ENCODE data around the gene ELMOD3. TPM values are rescaled to one million over a fixed set of nuclear protein-coding genes. Genes with fewer than 3 reads are reported as not detected.

Gene ELMOD3
- total and polyA plus RNA-seq, 2 experiments from 2014 or later, result 15.3 to 23.8 TPM

GRCh38 chr2:85439986-85440385, 85.4 kb downstream of the ELMOD3 start:
- Histone ChIP-seq H3K9me3 (ENCODE audit: low read depth) (no peaks in the 10 kb centered on the region), H3K79me2 (ENCODE audit: insufficient read depth) (no peaks in the 10 kb centered on the region), H3F3A (ENCODE audit: insufficient read depth) (peaks cover 14% of the 10 kb centered on the region; the same call in 1 of the 2 replicates), H4K20me1 (ENCODE audit: insufficient read depth) (no peaks in the 10 kb centered on the region), H3K9me2 (ENCODE audit: insufficient read depth) (no peaks in the 10 kb centered on the region), H3K4me1 (ENCODE audit: insufficient read depth) (peaks cover 19% of the 10 kb centered on the region), H3K36me3 (ENCODE audit: low read depth) (no peaks in the 10 kb centered on the region), H3K27ac (no peak overlapping the region), H3K4me2 (ENCODE audit: unreplicated experiment) (no peak overlapping the region), H3K27me3 (replicated peaks; ENCODE audit: insufficient read depth) (no peaks in the 10 kb centered on the region), H3K9ac (no peak overlapping the region), H3K4me3 (no peak overlapping the region), H2AFZ (no peak overlapping the region)
- DNase-seq, result no peak
- in situ Hi-C loops (cut with MboI), result no loop called here
- WGBS, 2 experiments (ENCODE audit: low coverage in 1 of 2, low lambda C conversion rate in 2 of 2, missing lambda C conversion rate in 2 of 2), result 81 to 84% methylated on average over 7 of the region's 7 CpGs
- TF ChIP-seq EZH2 (IDR thresholded peaks at IDR 0.05; ENCODE audit: insufficient read depth, poor library complexity, severe bottlenecking) (no peak), EZH2phosphoT487 (IDR thresholded peaks at IDR 0.05; ENCODE audit: insufficient read depth, low read depth) (no peak)

- no peaks in the 10 kb centered on the region for H4K20me1 ChIP-seq (ENCODE audit: insufficient read depth)
- peaks cover 27% of the 10 kb centered on the region for H3K4me1 ChIP-seq (ENCODE audit: insufficient read depth)
- H3K36me3 ChIP-seq (ENCODE audit: low read depth), result no peaks in the 10 kb centered on the region
- no peak overlapping the region for H3K4me3 ChIP-seq
- no peaks in the 10 kb centered on the region for H3K9me3 ChIP-seq (ENCODE audit: low read depth)
- WGBS, 2 experiments (ENCODE audit: low coverage in 1 of 2, low lambda C conversion rate in 2 of 2, missing lambda C conversion rate in 2 of 2), result 89 to 93% methylated on average over 5 of the region's 5 CpGs
- H3K4me2 ChIP-seq (ENCODE audit: unreplicated experiment), result no peak overlapping the region
- no peak overlapping the region for H3K27ac ChIP-seq
- H3K9me2 ChIP-seq (ENCODE audit: insufficient read depth), result no peaks in the 10 kb centered on the region
- no peak overlapping the region for H3K9ac ChIP-seq
- peaks cover 21% of the 10 kb centered on the region; the same call in 1 of the 2 replicates for H3F3A ChIP-seq (ENCODE audit: insufficient read depth)
- H2AFZ ChIP-seq, result no peak overlapping the region
- in situ Hi-C loops (cut with MboI), result no loop called here
- no peaks in the 10 kb centered on the region for H3K27me3 ChIP-seq (replicated peaks; ENCODE audit: insufficient read depth)
- TF ChIP-seq EZH2phosphoT487 (IDR thresholded peaks at IDR 0.05; ENCODE audit: insufficient read depth, low read depth) (no peak), EZH2 (IDR thresholded peaks at IDR 0.05; ENCODE audit: insufficient read depth, poor library complexity, severe bottlenecking) (no peak)
- H3K79me2 ChIP-seq (ENCODE audit: insufficient read depth), result no peaks in the 10 kb centered on the region
- no peak for DNase-seq
These were observed 86.2 kb downstream of the ELMOD3 start for GRCh38 chr2:85440729-85441128.

Small RNAs within 50 kb of the gene (small RNA-seq; reads per million reads assigned to genes)
- gene AC062037.1 (ENCODE audit: low read depth, low replicate concordance), result not detected
- gene AC062037.2 (ENCODE audit: low read depth, low replicate concordance), result not detected
- not detected for gene RF00019 (ENCODE audit: low read depth, low replicate concordance)
- not detected for gene RN7SL113P (ENCODE audit: low read depth, low replicate concordance)

Other genes with a start within 250 kb of the ELMOD3 start
- gene TCF7L1, start 221.4 kb upstream of the ELMOD3 start, total RNA-seq (2014; rRNA removed; shearing (Covaris generic)), result 0.38 and 0.65 TPM in 2 replicates
- 1.8 and 1.9 TPM in 2 replicates for gene TCF7L1, start 221.4 kb upstream of the ELMOD3 start, polyA plus RNA-seq (2016; fragmentation: Nextera tagmentation; extraction: Ambion mirVana)
- gene TGOLN2, start 26.8 kb upstream of the ELMOD3 start, total RNA-seq (2014; rRNA removed; shearing (Covaris generic)), result 96.8 and 125 TPM in 2 replicates
- gene TGOLN2, start 26.8 kb upstream of the ELMOD3 start, polyA plus RNA-seq (2016; fragmentation: Nextera tagmentation; extraction: Ambion mirVana), result 117 and 118 TPM in 2 replicates
- gene RETSAT, start 241 bp upstream of the ELMOD3 start, total RNA-seq (2014; rRNA removed; shearing (Covaris generic)), result 46.0 and 68.6 TPM in 2 replicates
- 15.6 and 20.4 TPM in 2 replicates for gene RETSAT, start 241 bp upstream of the ELMOD3 start, polyA plus RNA-seq (2016; fragmentation: Nextera tagmentation; extraction: Ambion mirVana)
- 223 and 249 TPM in 2 replicates for gene CAPG, start 55.6 kb downstream of the ELMOD3 start, total RNA-seq (2014; rRNA removed; shearing (Covaris generic))
- 346 and 384 TPM in 2 replicates for gene CAPG, start 55.6 kb downstream of the ELMOD3 start, polyA plus RNA-seq (2016; fragmentation: Nextera tagmentation; extraction: Ambion mirVana)
- gene SH2D6, start 63.9 kb downstream of the ELMOD3 start, total RNA-seq (2014; rRNA removed; shearing (Covaris generic)), result not detected in 2 replicates
- 0.31 TPM in 1 of 2 replicates, not detected in the other for gene SH2D6, start 63.9 kb downstream of the ELMOD3 start, polyA plus RNA-seq (2016; fragmentation: Nextera tagmentation; extraction: Ambion mirVana)
- gene MAT2A, start 184.4 kb downstream of the ELMOD3 start, total RNA-seq (2014; rRNA removed; shearing (Covaris generic)), result 104 and 125 TPM in 2 replicates
- gene MAT2A, start 184.4 kb downstream of the ELMOD3 start, polyA plus RNA-seq (2016; fragmentation: Nextera tagmentation; extraction: Ambion mirVana), result 193 and 217 TPM in 2 replicates
- gene GGCX, start 206.7 kb downstream of the ELMOD3 start, total RNA-seq (2014; rRNA removed; shearing (Covaris generic)), result 74.7 and 81.3 TPM in 2 replicates
- 62.7 and 65.4 TPM in 2 replicates for gene GGCX, start 206.7 kb downstream of the ELMOD3 start, polyA plus RNA-seq (2016; fragmentation: Nextera tagmentation; extraction: Ambion mirVana)
- 1.7 TPM in 1 of 2 replicates, not detected in the other for gene VAMP8, start 222.8 kb downstream of the ELMOD3 start, total RNA-seq (2014; rRNA removed; shearing (Covaris generic))
- 1.0 and 1.2 TPM in 2 replicates for gene VAMP8, start 222.8 kb downstream of the ELMOD3 start, polyA plus RNA-seq (2016; fragmentation: Nextera tagmentation; extraction: Ambion mirVana)
- gene VAMP5, start 229.7 kb downstream of the ELMOD3 start, total RNA-seq (2014; rRNA removed; shearing (Covaris generic)), result 50.3 and 59.0 TPM in 2 replicates
- 287 and 289 TPM in 2 replicates for gene VAMP5, start 229.7 kb downstream of the ELMOD3 start, polyA plus RNA-seq (2016; fragmentation: Nextera tagmentation; extraction: Ambion mirVana)
- gene RNF181, start 241.0 kb downstream of the ELMOD3 start, total RNA-seq (2014; rRNA removed; shearing (Covaris generic)), result 159 and 178 TPM in 2 replicates
- 294 and 308 TPM in 2 replicates for gene RNF181, start 241.0 kb downstream of the ELMOD3 start, polyA plus RNA-seq (2016; fragmentation: Nextera tagmentation; extraction: Ambion mirVana)
- gene TMEM150A, start 247.9 kb downstream of the ELMOD3 start, total RNA-seq (2014; rRNA removed; shearing (Covaris generic)), result 13.5 and 20.9 TPM in 2 replicates
- 35.7 and 36.0 TPM in 2 replicates for gene TMEM150A, start 247.9 kb downstream of the ELMOD3 start, polyA plus RNA-seq (2016; fragmentation: Nextera tagmentation; extraction: Ambion mirVana)

Measured in GM23248 (cell line).